Epidermal melanocyte (primary cell): ENCODE measurements around the gene NXNL2.

Experiments
- DNase-seq: peaks from one replicate; pipeline ENCODE4 v3.0.0; 2011; ENCODE audit warnings: low spot score; ENCODE audit not compliant: insufficient read length

NXNL2 gene

DNA sequence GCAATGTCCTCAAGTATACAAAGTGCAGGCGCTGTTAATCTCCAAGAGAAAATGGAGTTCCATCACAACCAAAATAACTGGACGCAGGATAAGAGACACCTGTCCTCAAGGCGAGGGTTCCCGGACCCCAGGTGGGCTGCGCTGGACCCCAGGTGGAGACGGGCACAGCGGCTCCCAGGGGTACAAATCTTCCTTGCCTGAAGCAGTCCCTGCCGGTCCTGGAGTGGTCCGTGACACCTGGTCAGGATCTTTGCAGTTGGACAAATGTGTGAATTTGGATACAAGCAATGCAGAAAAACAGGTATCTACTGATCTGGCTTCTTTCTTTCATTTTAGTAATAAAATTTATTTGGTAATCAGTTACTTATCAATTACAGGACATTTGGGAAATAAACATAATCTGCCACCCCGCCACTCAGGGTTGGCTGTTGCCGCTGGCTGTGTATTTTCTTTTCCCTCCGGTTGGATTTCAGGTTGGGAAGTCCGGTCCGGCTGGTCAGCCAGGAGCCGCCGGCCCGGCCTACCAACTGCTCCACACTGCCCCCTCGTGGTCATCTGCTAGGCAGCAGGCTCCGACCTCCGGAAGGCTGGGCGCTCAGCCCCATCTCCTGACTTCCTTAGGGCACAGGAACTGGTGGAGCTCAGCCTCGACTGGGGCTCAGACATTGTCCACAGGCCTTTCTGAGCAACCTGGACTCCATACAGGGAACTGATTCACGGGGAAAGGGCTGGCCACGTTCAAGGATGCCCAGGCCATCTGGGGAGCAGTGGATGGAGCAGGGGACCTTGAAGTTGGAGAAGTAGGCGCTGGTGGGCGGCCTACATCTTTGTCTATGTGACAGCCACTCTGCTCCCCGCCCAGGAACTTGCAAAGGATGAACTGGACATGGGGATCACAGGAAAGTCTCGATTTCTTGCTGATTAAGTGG is 43.4 kb downstream of the NXNL2 start:
- DNase-seq = peak; percentile 77

GRCh38 chr9:88579050-88579715 is 44.2 kb downstream of the NXNL2 start:
- no peak for DNase-seq

GRCh38 chr9:88580961-88581360 is 46.0 kb downstream of the NXNL2 start:
- DNase-seq = no peak

DNA sequence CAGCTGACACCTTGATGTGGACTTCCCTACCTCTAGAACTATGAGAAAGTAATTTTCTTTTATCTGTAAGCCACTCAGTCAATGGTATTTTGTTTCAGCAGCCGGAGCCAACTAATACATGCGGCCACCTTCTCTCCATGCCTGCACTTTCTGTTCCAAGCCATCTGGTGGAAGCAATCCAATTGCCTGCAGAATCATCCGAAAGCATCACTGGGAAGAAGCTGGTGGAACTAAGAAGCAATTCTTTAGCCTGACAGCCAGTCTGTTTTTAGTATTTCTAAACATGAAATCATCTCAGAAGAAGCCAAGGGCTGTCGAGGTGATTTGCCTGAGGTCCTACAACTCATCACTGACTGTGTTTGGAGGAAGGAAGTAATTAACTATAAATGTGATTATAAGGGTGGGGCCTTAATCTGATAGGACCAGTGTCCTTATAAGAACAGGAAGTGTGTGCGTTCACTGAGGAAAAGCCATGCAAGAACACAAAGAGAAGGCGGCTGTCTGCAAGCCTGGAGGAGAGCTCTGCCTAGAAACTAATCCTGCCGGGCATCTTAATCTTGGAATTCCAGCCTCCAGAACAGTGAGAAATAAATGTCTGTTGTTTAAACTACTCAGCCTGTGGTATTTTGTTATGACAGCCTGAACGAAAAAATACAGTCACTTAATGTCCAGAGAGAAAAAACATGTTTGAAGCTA is 49.1 kb downstream of the NXNL2 start:
- DNase-seq = no peak

GRCh38 chr9:88585426-88585825 is 50.4 kb downstream of the NXNL2 start:
- DNase-seq = no peak

DNA sequence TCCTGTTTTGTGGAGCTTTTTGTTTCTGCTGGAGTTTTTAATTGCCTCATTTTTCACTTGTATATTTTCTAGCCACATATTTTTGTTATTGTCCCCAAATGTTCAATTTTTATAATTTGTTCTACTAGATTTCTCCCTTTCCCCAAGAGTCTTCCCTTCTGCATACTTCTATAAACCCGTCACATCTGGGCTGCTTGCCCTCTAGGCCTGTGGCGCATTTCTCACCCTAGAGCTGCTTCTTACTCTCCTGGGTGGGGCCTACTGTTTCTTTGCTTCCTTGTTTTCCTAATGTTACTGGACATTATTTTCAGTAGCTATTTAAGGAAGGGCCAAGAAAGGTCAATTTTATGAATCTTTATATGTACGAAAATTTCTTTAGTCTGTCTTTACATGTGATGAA is 51.5 kb downstream of the NXNL2 start:
- no peak for DNase-seq

GRCh38 chr9:88587182-88587581 is 52.2 kb downstream of the NXNL2 start:
- no peak for DNase-seq

DNA sequence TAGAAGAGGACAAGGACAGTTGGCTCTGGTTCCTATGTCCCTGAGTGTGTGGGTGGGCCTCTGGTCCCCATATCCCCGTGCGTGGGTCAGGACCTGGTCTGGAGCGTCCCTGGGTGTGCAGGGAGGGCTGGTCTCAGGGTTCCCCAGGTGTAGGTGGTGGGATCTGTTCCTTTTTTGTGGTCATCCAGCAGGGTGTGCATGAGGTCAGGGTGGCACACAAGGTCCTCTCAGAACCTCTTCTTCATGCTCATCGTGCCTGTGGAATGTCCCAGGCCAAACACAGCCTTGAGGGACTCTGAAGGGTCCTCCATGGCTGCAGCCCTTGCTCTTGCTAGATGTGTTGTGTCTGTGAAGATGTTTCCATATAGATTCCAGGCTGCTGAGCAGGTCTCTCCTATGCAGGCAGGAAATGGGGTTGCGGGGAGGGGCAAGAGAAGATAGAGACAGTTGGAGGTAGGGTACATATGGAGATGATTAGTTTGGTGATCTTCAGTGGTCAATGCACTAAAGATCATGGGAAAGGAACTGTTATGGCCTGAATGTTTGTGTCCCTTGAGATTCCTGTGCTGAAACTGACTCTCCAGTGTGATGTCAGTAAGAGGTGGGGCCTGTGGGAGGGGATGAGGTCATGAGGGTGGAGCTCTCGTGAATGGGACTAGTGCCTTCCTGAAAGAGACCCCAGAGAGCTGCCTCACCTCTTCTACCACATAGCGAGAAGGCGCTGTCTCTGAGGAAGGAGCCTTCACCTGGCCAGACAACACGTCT is 53.1 kb downstream of the NXNL2 start:
- no peak for DNase-seq

DNA sequence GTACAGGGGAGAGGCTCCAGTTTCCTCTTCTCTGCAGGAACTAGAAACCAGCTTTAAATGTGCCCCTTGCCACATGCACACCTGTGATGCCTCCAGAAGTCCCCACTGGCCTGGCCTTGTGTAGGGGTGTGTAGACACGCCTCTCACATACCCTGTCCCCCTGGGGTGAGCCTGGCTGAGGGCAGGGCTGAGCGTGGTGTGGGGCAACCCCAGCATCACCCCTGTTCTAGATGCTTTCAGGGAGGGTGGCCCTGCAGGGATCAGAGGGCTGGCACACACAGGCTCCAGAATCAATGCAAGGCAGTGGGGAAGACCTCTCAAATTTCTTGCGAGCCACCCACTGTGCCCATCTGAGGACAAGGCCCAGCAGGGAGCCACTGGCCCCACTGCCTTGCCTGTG is 54.7 kb downstream of the NXNL2 start:
- DNase-seq = no peak

DNA sequence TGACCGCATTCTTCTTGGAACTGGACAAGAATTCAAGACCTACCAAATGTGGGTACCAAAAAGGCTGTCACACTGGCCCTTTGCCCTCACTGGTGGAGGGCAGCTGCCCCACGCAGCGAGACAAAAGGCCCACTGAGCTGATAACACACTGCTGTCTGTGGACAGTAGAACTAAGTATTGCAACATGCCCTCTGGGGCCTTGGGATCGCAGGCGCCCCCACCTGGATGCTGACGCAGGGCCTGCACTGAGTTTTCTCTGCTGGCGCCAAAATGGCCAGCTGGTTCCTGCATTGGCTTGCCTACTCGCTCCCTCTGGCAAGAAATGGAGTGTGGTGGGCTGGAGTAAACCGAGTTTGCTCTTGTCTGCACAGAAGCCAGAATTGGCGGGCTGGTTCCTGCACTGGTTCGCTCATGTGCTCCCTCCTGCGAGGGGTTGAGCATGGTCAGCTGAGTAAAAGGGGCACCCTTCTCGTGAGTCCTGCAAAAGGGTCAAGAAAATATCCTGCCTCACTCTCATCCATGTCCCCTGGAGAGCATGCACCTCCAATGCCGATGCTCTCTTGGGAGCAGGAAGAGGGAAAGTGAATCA is 55.7 kb downstream of the NXNL2 start:
- no peak for DNase-seq

- DNase-seq = peak; percentile 63
Observed at GRCh38 chr9:88593537-88594185, 58.7 kb downstream of the NXNL2 start.
